Thoracic aorta (tissue), 2 donors: Measurements from ENCODE around the gene COPS6. TPM values are rescaled to one million over a fixed set of nuclear protein-coding genes. Genes with fewer than 3 reads are reported as not detected.

ENCODE experiments used
- ATAC-seq: fragments of 150-250 bp; one replicate; pipeline ENCODE4 v1.8.0; 2017; ENCODE audit warnings: low read depth; ENCODE audit not compliant: insufficient number of reproducible peaks, low FRiP score
- DNase-seq: peaks from one replicate; pipeline ENCODE4 v3.0.0-alpha.2; 2020; ENCODE audit warnings: low spot score
- H3K27ac ChIP-seq, 2 donors: fragments of 200-600 bp; sonication (generic); 1 replicate in 1 of 2; 2 replicates in 1 of 2; pipeline ENCODE4 v1.5.1; 2016; ENCODE audit warnings: mild to moderate bottlenecking in 2 of 2, moderate library complexity in 2 of 2
- H3K27me3 ChIP-seq: fragments of 200-600 bp; sonication (generic); replicated peaks from 2 replicates; pipeline ENCODE4 v1.6.0; 2016; ENCODE audit warnings: mild to moderate bottlenecking; ENCODE audit not compliant: insufficient read depth
- H3K36me3 ChIP-seq: fragments of 200-600 bp; sonication (generic); one replicate; pipeline ENCODE4 v1.5.1; 2016
- H3K4me1 ChIP-seq, 2 donors: fragments of 200-600 bp; sonication (generic); 1 replicate in 1 of 2; 2 replicates in 1 of 2; pipeline versions ENCODE4 v1.5.1 to v1.6.0; 2016; ENCODE audit warnings: low read depth in 2 of 2, mild to moderate bottlenecking in 1 of 2; ENCODE audit not compliant: control insufficient read depth in 1 of 2
- H3K4me3 ChIP-seq: fragments of 200-600 bp; sonication (generic); 2 replicates; pipeline ENCODE4 v1.5.1; 2016; ENCODE audit warnings: mild to moderate bottlenecking
- H3K9me3 ChIP-seq: fragments of 200-600 bp; sonication (generic); 2 replicates; pipeline ENCODE4 v1.5.1; 2016
- CTCF ChIP-seq: fragments of 200-600 bp; sonication (generic); IDR thresholded peaks from one replicate; pipeline ENCODE4 v1.5.1; 2019; ENCODE audit warnings: antibody characterized with exemption
- total RNA-seq, 2 donors: library from RNA; depleted of rRNA; stranded (reverse); fragments of >200 nt; gene quantifications; one replicate each; pipeline versions ENCODE4 v1.1.0 to v1.2.3, GENCODE V29; 2016

COPS6 gene
- total RNA-seq, 2 donors from 2014 or later: 40.4 to 76.2 TPM

GRCh38 chr7:100061518-100062193 is 27.1 kb upstream of the COPS6 start:
- H3K36me3 ChIP-seq: peaks cover 40% of the 10 kb centered on the region
- ATAC-seq: no peak

GRCh38 chr7:100063376-100063775 is 25.4 kb upstream of the COPS6 start:
- DNase-seq: no peak
- H3K4me3 ChIP-seq: no peak overlapping the region
- H3K27me3 ChIP-seq: no peaks in the 10 kb centered on the region
- H3K36me3 ChIP-seq: peaks cover 24% of the 10 kb centered on the region
- H3K4me1 ChIP-seq: peaks cover 0 to 8% of the 10 kb centered on the region in 2 donors
- TF ChIP-seq CTCF: no peak
- no peak overlapping the region for H3K27ac ChIP-seq
- no peak for ATAC-seq
- no peaks in the 10 kb centered on the region for H3K9me3 ChIP-seq

More at GRCh38 chr7:100061518-100062193, 27.1 kb upstream of the COPS6 start:
- DNase-seq: no peak
- no peak overlapping the region for H3K27ac ChIP-seq
- H3K4me3 ChIP-seq: no peak overlapping the region
- TF ChIP-seq CTCF: no peak
- H3K4me1 ChIP-seq: peaks cover 0 to 8% of the 10 kb centered on the region in 2 donors
- H3K27me3 ChIP-seq: no peaks in the 10 kb centered on the region
- H3K9me3 ChIP-seq: no peaks in the 10 kb centered on the region

- no peak for TF ChIP-seq CTCF
- Histone ChIP-seq H3K9me3 (no peaks in the 10 kb centered on the region), H3K36me3 (peaks cover 22% of the 10 kb centered on the region), H3K4me3 (no peak overlapping the region), H3K4me1 (peaks cover 0 to 8% of the 10 kb centered on the region in 2 donors), H3K27me3 (no peaks in the 10 kb centered on the region), H3K27ac (no peak overlapping the region)
- DNase-seq (no peak), ATAC-seq (no peak)
Observed at GRCh38 chr7:100064162-100064561, 24.6 kb upstream of the COPS6 start.

- H3K9me3 ChIP-seq: no peaks in the 10 kb centered on the region
- no peak for TF ChIP-seq CTCF
- peaks cover 0 to 8% of the 10 kb centered on the region in 2 donors for H3K4me1 ChIP-seq
- H3K27ac ChIP-seq: no peak overlapping the region
- ATAC-seq (no peak), DNase-seq (no peak)
- no peak overlapping the region for H3K4me3 ChIP-seq
- H3K27me3 ChIP-seq: no peaks in the 10 kb centered on the region
- H3K36me3 ChIP-seq: peaks cover 32% of the 10 kb centered on the region
Observed at GRCh38 chr7:100065452-100066186, 23.1 kb upstream of the COPS6 start.

GRCh38 chr7:100066953-100067352 is 21.8 kb upstream of the COPS6 start:
- ATAC-seq: no peak
- Histone ChIP-seq H3K4me3 (no peak overlapping the region), H3K27ac (no peak overlapping the region), H3K36me3 (peaks cover 40% of the 10 kb centered on the region), H3K4me1 (peaks cover 0 to 8% of the 10 kb centered on the region in 2 donors), H3K9me3 (peaks cover 8% of the 10 kb centered on the region), H3K27me3 (no peaks in the 10 kb centered on the region)
- no peak for DNase-seq
- TF ChIP-seq CTCF: no peak
